ENCODE data around the gene CDK19.

CDK19 gene

DNA sequence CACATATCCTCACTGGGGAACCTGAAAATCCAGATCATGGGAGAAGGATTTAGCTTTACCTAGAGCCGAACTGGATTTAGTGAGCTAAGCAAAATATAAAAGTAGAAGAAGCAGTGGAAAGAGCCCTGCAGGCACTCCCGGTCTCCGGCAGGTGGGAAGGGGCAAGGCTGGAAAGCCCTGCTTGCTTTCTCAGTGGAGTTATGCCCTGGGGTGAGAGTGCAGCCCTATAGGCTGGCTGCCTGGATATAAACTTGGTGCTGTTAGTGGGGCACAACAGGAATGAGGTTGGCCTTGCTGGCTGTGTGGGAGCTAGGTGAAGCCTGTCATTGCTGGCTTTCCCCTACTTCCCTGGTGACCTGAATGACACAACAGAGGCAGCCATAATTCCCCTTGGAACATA lies 122.0 kb downstream of the CDK19 start:
- no peak for DNase-seq

DNA sequence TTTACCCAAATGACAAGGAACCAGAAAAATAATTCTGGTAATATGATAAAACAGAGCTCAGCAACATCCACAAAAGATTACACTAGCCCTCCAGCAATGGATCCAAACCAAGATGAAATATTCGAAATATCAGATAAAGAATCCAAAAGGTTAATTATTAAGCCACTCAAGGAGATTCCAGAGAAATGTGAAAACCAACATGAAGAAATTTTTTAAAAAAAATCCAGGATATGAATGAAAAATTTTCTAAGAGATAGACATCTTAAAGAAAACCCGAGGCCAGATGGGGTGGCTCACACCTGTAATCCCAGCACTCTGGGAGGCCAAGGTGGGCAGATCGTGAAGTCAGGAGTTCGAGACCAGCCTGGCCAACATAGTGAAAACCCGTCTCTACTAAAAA lies 124.4 kb downstream of the CDK19 start:
- no peak for DNase-seq

DNA sequence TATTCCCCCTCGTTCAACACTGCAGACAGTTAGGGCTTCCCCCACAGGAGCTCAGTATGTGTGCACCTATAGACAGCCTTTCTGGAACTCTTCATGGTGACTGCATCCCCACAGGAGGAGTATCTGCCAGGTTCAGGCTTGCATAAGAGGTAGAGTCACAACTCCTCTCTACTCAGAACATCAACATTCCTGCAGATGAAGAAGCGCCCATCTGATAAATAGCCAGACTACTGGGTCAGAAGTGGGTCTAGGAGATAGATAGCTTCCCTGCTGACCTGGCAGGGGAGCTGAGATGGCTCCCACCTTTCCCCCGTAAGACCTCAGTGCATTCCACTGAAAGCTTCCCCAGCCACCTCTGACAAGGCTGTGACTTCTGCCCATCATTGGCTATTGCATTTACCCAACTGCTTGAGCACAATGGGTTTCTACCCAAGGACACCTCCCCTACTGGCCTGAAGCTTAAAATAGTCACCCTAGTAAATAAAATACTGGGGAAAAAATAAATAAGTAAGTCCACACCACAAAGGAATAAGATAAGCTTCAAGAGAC lies 125.1 kb downstream of the CDK19 start:
- no peak for DNase-seq

DNA sequence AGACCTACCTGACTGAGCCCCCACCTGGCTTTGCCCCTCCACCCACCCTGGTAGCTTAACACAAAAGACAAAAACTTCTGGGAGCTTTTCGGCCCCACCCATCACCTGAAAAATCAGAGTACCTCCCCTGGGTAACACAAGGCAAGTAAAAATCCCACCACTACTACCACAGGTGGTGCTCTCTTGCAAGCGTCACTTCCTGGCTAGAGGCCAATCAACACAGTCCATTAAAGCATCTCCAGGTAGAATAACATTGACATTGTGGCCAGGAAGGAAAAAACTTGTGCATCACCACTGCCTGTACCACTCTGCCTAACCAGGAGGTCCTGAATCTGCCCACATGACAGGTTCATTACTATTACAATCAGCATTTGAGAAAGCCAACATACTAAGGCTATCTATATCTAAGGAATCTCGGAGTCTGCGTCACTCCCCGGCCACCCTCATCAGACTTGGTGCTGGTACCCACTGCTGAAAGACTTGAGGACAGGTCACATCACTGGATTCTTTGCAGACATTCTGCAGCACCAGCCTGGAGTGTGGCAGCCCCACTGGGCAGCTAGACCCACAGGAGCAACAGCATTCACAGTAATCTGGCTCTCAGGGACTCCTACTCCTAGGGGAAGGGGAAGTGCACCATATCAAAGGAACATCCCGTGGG lies 125.9 kb downstream of the CDK19 start:
- no peak for DNase-seq

DNA sequence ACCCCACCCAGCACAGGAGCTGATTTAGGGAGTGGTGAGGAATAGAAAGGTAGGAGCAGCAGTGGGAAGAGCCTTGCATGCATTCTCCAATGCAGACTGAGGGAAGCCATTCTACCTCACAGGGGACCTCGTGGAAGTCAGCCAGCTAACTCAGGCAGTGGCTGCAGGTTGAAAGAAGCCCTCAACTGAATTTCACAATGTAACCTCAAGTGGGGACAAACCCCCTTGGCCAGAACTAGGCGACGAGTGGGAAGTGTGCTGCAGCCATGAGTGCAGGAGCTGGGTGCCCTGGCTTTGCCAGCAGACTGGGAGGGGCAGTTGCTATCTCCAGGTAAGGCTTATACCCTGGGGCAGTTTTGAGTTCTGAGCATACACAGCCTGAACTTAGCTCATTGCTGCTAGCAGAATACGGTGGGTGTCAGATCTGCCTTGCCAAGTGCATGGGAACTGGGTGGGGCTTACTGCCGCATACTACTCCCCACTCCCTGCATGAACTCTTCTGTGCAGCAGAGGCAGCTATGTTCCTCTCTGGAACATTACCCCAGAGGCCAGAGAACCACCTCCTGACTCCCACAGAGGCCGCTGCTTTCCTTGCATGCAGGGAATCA lies 126.5 kb downstream of the CDK19 start:
- no peak for DNase-seq

DNA sequence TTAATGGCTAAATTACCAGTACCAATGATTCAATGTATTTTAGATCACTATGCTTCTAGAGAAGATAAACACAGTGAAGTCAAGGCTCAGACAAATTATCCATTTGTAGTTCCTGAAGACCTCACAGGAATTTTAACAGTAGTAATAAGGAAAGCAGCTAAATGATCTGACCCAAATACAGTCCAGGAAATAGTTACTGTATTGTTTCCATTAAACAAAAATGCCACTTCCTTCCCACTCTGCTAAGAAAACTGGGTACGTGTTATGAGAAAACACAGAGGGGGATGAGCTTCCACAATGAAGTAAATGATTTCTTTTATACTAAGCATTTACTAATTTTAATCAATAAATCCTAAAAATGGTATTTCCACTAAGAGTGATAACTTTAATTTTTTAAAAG lies 127.9 kb downstream of the CDK19 start:
- no peak for DNase-seq

DNA sequence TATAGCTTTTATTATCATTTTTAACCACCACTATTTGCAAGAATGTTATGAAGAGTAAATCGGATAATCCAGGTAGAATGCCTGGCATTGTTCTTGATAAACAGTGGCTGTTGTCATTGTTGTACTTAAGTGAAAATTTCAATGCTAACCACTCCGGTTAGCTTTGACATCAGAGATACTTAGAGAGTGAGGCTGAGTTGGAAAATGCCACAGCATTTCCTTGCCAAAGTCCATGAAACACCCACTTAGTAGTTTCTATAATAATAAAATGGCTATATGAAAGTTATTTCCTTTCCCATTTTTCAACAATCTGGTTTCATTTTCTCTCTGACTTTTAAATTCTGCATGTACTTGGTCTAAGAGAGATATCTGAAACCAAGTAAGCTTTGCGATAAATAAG lies 132.0 kb downstream of the CDK19 start:
- DNase-seq, result no peak

DNA sequence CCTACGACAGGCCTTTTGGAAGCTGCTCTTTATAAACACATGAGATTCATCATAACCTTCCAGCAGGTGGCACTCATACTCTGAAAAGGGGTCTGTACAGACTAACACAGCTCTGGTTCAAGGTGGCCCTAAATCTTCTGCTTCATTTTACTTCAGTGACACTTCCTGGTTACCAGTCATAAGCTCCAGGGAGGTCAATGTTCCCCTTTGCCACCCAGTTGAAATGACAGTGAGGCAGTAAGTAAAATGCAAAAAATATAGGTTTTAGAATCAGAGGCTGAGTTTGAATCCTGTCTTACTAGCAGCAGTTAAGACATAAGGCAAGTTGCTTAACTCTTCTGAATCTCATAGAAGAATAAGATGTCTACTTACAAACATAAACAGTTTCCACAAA lies 132.8 kb downstream of the CDK19 start:
- peak; percentile 17 for DNase-seq

DNA sequence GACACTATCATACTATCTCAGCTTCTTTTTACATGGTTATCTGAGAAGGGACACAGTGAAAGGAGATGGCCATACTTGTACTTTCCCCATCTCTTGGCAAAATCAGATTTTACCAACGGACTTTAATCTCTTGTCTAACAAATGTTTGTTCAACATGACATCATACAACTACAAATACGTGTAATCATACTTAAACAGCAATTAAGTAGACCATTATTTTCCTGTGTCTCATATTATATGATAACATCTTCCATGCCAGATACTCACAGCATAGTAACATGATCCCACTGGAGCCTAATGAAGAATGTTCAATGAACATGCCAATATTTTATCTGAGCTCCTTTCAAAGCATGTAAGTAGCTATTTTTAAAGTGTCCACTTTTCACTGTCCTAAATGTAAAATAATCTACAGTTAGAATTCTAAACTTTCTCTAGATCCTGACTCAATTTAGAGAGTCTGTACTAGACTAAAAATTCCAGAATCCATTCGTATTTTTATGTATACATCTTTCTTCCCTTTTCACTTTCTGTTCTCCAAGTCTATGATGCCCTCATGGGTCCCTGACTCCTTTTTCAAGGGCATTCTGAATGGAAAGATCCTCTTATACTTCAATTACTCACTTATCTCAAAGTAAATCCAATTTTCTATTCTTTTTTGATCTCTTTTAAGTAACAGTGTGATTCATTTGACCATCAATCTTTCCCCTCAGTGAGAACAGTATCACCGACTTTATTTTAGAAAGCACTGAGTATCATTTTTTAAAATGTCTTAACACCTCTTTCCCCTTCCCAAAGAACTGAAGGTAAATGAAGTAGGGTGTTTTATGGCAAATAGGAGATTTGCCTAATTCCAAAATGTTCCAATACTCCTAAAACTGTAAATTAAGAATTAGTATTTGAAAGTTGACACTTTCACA lies 133.5 kb downstream of the CDK19 start:
- no peak for DNase-seq

DNA sequence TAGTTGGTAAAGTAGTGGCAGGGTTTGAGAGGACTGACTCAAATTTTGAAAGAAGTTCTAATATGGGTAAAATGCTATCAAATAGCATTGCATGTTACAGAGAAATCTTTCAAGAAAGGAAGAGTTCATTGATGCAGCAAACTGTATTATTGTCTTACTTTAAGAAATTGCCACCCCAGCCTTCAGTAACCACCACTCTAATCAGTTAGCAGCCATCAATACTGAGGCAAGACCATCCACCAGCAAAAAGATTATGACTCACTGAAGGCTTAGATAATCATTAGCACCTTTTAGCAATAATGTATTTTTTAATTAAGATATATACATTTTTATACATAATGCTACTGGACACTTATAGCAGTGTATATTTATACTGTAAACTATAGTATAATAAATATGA lies 138.9 kb downstream of the CDK19 start:
- DNase-seq, result no peak

DNA sequence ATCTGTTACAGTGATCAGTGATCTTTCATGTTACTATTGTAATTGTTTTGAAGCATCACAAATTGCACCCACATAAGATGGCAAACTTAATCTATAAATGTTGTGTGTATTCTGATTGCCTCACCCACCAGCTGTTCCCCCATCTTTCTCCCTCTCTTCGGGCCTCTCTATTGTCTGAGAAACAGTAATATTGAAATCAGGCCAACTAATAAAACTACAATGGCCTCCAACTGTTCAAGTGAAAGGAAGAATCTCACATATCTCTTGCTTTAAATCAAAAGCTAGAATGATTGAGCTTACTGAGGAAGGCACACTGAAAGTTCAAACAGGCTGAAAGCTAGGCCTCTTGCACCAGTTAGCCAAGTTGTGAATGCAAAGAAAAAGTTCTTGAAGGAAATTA lies 141.2 kb downstream of the CDK19 start:
- no peak for DNase-seq

DNA sequence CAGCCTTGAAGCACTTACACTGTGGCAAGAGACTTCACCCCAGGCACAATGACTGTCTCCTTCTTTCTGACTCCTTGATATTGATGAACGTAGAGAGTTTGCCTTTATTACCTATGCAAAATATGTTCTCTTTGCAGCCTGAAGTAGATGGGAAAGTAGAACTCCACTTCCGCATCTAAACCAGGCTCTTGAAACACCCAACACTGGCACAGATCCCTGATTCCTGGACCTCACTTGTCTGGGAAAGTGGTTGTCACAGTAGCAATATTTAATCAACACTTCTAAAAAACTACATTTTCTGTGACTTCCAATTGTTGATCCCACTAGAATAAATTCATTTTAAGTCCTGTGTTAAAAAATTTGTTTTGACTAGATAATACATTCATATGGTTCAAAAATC lies 143.1 kb downstream of the CDK19 start:
- DNase-seq, result no peak

DNA sequence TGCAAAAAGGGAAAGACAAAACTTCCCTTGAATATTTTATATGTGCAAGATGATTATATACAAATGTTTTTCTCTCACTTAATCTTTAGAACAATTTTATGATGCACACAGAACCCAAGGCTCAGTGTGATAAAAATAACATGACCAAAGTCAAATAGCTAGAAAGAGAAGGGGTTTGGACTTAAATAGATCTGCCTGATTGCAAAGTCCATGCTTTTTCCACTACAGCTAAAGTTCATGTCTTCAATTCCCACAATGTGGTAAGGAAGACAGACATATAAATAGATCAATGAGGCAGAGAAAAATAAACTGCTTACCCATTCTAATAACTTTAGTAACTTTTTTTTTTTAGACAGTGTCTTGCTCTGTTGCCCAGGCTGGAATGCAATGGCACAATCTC lies 143.8 kb downstream of the CDK19 start:
- DNase-seq, result no peak

DNA sequence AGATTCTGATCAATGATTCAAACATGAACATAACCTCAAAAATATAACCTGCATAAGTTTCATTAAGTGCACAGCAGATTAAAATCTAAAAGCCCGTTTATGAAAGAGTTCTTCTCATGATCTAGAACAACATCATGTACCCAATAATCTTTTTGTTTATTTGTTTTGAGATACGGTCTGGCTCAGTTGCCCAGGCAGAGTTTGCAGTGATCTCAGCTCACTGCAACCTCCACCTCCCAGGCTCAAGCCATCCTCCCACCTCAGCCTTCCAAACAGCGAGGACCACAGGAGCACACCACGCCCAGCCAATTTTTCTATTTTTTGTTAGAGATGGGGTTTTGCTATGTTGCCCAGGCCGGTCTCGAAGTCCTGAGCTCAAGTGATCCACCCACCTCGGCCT lies 149.7 kb downstream of the CDK19 start:
- no peak for DNase-seq

DNA sequence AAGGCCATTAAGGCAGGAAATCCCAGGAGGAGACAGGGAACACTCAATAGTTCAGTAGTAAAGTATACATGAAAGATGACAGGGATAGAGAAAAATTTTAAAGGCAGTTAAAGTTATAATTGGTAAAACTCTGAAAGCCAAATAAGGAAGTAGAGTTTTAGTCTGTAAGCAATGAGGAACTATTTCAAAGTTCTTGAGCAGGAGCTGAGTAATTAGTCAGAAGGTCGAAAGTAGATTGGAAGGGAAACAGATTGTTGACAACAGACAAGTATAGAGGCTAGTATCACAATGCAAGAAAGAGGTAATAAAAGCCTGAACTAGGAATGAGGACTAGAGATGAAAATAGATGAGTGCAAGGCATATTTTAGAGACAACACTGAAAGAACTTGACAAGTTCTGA lies 150.3 kb downstream of the CDK19 start:
- no peak for DNase-seq

DNA sequence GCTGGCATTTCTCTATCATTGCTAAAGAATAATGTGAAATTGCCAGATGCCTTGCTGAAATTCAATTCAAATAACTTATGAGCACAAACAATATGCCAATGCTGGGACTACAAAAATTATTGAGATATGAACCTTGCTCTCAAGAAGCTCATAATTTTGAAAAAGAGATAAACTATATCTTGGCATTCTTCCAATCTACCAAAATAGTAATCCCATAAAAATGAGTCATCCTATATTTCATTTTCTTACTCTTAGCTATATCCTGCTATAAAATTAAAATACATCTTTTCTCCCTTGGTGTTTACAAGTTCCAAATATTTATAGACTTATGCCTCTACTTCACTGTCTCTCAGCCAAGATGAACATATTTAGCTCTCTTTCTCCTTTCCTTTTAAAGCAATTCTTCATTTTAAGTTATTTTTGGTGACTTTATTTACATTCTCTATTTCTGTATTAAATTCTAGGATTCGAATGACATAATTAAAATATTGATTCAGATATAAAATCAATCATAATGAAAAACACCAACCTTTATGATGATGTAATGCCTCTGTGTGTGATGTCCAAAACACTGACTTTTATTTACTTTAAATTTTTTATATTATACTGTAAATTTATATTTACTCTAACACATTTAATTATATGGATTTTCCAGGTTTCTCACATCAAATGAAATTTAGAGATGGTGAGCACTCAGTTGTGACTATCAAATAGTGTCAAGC lies 152.6 kb downstream of the CDK19 start:
- no peak for DNase-seq

DNA sequence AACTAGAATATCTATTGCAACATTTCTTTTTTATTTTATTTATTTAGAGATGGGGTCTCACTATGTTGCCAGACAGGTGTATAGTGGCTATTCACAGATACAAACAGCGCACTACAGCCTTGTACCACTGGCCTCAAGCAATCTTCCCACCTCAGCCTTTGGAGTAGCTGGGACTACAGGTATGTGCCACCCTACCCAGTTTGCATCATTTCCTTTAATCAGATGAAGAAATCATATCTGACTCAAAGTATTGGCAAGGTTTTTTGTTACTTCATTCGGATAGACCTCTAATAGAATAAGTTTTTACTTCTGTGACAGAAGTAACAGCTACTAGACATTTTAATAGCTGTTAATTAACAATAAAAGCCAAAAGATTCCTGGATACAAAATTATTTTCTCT lies 153.9 kb downstream of the CDK19 start:
- no peak for DNase-seq

DNA sequence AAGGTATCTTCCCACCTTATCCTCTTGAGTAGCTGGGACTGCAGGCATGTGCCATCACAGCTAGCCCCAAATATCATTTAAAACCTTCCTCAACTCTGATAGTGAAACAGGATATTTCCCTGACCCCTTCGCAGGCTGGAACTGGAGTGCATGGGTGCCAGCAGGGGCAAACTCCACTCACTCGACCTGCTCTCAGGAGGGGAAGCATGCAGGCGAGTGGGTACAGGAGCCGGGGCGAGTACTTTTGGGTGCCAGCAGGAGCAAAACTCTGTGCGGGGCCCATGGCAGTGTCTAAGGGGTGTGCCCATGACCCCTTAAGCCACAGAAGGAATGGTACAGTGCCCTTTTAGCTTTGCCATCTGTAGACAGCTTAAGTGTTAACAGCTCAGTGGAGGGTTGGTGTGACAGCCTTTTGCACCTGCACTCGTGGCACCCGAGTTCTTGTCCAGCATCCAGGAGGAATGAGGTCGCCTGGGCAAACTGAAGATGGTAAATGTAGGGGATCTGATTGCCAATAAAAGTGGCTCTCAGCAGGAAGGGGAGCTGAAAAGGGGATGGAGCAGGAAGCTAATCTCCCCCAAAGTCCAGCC lies 155.1 kb downstream of the CDK19 start:
- no peak for DNase-seq

DNA sequence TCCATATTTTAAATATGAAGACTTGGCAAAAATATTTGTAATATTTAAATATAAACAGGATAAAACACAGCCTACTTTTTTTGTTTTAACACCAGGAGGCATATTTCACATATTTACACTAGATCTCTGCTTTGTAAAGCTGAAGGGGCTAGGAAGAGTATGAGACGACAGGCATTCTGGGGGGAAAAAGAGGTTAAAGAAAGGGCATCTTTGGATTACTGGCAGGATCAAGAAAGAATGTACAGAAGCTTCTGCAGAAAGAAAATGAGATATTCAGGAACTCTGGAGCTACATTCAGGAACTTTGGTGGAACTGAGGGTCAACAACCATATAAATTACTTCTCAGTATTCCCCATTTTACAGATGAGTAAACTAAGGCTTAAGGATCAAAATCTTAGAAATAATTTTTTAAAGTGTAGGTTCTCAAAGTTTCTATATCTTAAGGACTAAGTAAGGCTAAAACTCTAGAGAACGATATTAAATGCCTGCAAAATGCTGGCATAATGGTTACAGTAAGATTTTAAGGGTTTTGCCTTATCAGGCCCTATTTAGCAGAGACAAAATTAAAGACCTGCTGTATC lies 156.5 kb downstream of the CDK19 start:
- DNase-seq, result no peak

DNA sequence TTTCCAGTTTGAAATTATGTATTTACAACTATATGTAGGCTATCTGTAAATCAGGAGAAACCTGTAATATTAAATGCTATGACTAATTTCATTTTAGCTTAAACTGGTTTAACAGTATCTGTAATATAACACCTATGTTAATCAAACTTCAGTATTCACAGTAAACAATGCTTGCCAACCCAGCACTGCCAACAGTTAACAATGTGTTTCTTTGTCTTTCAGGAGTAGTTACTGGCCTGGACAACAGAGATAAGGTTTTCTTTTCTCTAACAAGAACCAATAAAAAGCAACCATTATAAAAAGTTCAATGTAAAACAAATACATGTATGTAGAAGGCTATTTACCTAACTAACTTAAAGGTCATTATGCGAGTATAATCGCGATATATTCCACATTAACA lies 158.8 kb downstream of the CDK19 start:
- no peak for DNase-seq

DNA sequence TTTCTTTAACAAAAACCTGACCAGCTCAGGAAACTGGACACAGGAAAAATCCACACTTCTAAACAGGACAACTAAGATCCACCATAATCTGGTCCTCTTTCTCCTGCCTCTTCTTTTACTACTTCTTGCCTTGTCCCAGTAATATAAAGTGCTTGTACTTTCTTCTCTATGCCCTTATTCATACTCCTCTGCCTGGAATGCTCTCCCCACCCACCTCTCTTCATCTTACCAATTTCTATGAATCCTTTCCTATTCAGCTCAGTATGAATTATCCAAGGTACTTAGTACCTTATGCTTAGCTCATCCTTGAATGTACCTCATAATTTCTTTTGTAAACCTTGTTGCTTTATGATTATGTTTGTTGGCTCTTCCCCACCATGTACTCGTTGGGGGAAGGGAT lies 159.4 kb downstream of the CDK19 start:
- no peak for DNase-seq

DNA sequence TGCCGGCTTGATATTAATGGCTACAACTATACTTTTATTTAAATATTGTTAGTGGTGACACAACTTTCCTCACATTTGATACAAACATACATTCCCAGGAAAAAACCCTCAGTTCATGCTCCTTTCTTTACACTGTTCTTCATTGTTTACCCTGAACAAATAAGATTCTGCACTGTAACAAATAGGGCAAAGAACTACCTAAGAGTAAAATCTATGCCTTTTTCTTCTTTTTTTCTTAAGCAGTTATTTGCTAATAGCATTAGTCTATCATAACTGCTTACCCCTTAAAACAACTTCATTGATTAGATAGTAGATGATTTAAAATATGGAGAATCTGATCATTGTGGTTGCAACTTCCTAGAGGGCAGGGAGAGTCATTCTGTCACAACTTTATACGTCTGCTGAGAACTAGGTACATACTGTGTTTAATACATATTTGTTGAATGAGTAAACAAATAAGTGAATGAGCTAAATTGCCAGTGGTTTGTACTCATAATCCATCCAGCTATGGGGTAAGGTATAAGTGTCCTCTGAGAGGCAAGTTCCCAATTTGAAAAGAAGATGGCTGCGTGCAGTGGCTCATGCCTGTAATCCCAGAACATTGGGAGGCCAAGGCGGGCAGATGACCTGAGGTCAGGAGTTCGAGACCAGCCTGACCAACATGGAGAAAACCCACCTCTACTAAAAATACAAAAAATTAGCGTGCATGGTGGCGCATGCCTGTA lies 161.0 kb downstream of the CDK19 start:
- DNase-seq, result no peak

Data from NCI-H2081 treated with DMSO at 0.1 percent for 48 hours (cell line).